HCT116 (cell line): Measurements from ENCODE around the gene MTG1.

Source experiments
- ATF3 ChIP-seq: IDR thresholded peaks from 2 replicates; pipeline ENCODE4 v1.6.1; 2012
- CEBPB ChIP-seq: IDR thresholded peaks from 2 replicates; pipeline ENCODE4 v1.6.1; 2012; ENCODE audit warnings: low read depth
- ELF1 ChIP-seq: IDR thresholded peaks from 2 replicates; pipeline ENCODE4 v1.6.1; 2012; ENCODE audit warnings: low read depth, borderline replicate concordance
- EZH2phosphoT487 ChIP-seq: fragments of 200-600 bp; IDR thresholded peaks from 2 replicates; pipeline ENCODE4 v1.6.1; 2018; ENCODE audit warnings: antibody characterized with exemption, borderline replicate concordance
- FOSL1 ChIP-seq: IDR thresholded peaks from 2 replicates; pipeline ENCODE4 v1.6.1; 2012; ENCODE audit warnings: low read depth
- JUND ChIP-seq: IDR thresholded peaks from 2 replicates; pipeline ENCODE4 v1.6.1; 2012
- POLR2A ChIP-seq: IDR thresholded peaks from 2 replicates; pipeline ENCODE4 v1.7.0; 2011; ENCODE audit warnings: borderline replicate concordance; ENCODE audit not compliant: insufficient read depth, insufficient read length; ENCODE audit errors: extremely low read depth
- RAD21 ChIP-seq: IDR thresholded peaks from 2 replicates; pipeline ENCODE4 v1.6.1; 2012; ENCODE audit warnings: low read depth, mild to moderate bottlenecking
- TCF7L2 ChIP-seq: IDR thresholded peaks from 2 replicates; pipeline ENCODE4 v1.7.0; 2011; ENCODE audit warnings: borderline replicate concordance, inconsistent platforms; ENCODE audit not compliant: insufficient read depth, insufficient read length; ENCODE audit errors: extremely low read depth
- ZNF274 ChIP-seq: fragments of 200-500 bp; sonication (Bioruptor generic); IDR thresholded peaks from 2 replicates; pipeline ENCODE4 v1.6.1; 2014; ENCODE audit warnings: mild to moderate bottlenecking, low read depth, low read length, inconsistent platforms
- TF ChIP-seq, protein P1 (sequence below), 3 experiments: fragments of 200-600 bp in 1 of 3; sonication (generic) in 1 of 3; IDR thresholded peaks in 2 of 3; conservative IDR thresholded peaks in 1 of 3; 2 replicates each; pipeline ENCODE4 v1.5.1; 2012 to 2017; ENCODE audit warnings: low read depth in 2 of 3, low read length in 2 of 3, antibody characterized with exemption in 1 of 3, borderline replicate concordance in 1 of 3, control low read depth in 1 of 3, mild to moderate bottlenecking in 1 of 3, mixed read lengths in 1 of 3, mixed run types in 1 of 3, moderate library complexity in 1 of 3; ENCODE audit not compliant: insufficient read depth in 1 of 3
- TF ChIP-seq, protein P2 (sequence below): IDR thresholded peaks from 2 replicates; pipeline ENCODE4 v1.6.1; 2011; ENCODE audit warnings: mild to moderate bottlenecking, low read length, moderate library complexity; ENCODE audit not compliant: insufficient replicate concordance; ENCODE audit errors: extremely low read depth
- TF ChIP-seq, protein P3 (sequence below): IDR thresholded peaks from 2 replicates; pipeline ENCODE4 v1.6.1; 2012

GRCh38 chr10:133361227-133361626, 32.7 kb upstream of the MTG1 start:
- no peak for TF ChIP-seq ELF1
- TF ChIP-seq POLR2A = no peak
- no peak for TF ChIP-seq FOSL1
- TF ChIP-seq, protein P1, sequence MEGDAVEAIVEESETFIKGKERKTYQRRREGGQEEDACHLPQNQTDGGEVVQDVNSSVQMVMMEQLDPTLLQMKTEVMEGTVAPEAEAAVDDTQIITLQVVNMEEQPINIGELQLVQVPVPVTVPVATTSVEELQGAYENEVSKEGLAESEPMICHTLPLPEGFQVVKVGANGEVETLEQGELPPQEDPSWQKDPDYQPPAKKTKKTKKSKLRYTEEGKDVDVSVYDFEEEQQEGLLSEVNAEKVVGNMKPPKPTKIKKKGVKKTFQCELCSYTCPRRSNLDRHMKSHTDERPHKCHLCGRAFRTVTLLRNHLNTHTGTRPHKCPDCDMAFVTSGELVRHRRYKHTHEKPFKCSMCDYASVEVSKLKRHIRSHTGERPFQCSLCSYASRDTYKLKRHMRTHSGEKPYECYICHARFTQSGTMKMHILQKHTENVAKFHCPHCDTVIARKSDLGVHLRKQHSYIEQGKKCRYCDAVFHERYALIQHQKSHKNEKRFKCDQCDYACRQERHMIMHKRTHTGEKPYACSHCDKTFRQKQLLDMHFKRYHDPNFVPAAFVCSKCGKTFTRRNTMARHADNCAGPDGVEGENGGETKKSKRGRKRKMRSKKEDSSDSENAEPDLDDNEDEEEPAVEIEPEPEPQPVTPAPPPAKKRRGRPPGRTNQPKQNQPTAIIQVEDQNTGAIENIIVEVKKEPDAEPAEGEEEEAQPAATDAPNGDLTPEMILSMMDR (IDR thresholded peaks at IDR 0.05 in 2 of 3, conservative IDR thresholded peaks at IDR 0.05 in 1 of 3; ENCODE audit: borderline replicate concordance in 1 of 3, insufficient read depth in 1 of 3, low read depth in 2 of 3, low read length in 2 of 3) = no peak
- no peak for TF ChIP-seq ZNF274
- TF ChIP-seq ATF3 = no peak
- TF ChIP-seq CEBPB = no peak
- no peak for TF ChIP-seq TCF7L2
- TF ChIP-seq EZH2phosphoT487 = no peak
- no peak for TF ChIP-seq RAD21
- TF ChIP-seq, protein P2, sequence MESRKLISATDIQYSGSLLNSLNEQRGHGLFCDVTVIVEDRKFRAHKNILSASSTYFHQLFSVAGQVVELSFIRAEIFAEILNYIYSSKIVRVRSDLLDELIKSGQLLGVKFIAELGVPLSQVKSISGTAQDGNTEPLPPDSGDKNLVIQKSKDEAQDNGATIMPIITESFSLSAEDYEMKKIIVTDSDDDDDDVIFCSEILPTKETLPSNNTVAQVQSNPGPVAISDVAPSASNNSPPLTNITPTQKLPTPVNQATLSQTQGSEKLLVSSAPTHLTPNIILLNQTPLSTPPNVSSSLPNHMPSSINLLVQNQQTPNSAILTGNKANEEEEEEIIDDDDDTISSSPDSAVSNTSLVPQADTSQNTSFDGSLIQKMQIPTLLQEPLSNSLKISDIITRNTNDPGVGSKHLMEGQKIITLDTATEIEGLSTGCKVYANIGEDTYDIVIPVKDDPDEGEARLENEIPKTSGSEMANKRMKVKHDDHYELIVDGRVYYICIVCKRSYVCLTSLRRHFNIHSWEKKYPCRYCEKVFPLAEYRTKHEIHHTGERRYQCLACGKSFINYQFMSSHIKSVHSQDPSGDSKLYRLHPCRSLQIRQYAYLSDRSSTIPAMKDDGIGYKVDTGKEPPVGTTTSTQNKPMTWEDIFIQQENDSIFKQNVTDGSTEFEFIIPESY = no peak
- TF ChIP-seq, protein P3, sequence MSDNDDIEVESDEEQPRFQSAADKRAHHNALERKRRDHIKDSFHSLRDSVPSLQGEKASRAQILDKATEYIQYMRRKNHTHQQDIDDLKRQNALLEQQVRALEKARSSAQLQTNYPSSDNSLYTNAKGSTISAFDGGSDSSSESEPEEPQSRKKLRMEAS = no peak
- no peak for TF ChIP-seq JUND
